Measurements from ENCODE around the gene CLASRP. TPM values are rescaled to one million over a fixed set of nuclear protein-coding genes. Genes with fewer than 3 reads are reported as not detected.

CLASRP gene
- total RNA-seq, 3 donors from 2014 or later (not counting 1 experiment from before 2014, with no cell fraction given): 142 to 160 (median 146) TPM

GRCh38 chr19:45019187-45019586 is 19.7 kb upstream of the CLASRP start:
- Histone ChIP-seq H3K4me1 (ENCODE audit: control insufficient read depth, insufficient read depth, low read length) (peaks cover 17% of the 10 kb centered on the region), H3K27me3 (ENCODE audit: control insufficient read depth, insufficient read depth, low read length) (no peaks in the 10 kb centered on the region), H3K4me3 (ENCODE audit: low read length) (no peak overlapping the region), H3K9me3 (ENCODE audit: control insufficient read depth, insufficient read depth, low read length) (no peaks in the 10 kb centered on the region), H3K27ac (ENCODE audit: low read length) (no peak overlapping the region), H3K36me3 (ENCODE audit: control insufficient read depth, insufficient read depth, low read length) (peaks cover 12% of the 10 kb centered on the region)
- ATAC-seq: no peak
- Mint-ChIP-seq H3K4me1 (peaks cover 8 to 14% of the 10 kb centered on the region in 2 donors), H3K9me3 (no peaks in the 10 kb centered on the region), H3K36me3 (no peaks in the 10 kb centered on the region), H3K27me3 (ENCODE audit: low read depth in 2 of 2) (no peaks in the 10 kb centered on the region), H3K4me3 (peak overlapping the region; percentile 49), H3K27ac (peak overlapping the region in 1 of 2 donors; percentile 64)
- DNase-seq: no peak
- WGBS (ENCODE audit: insufficient coverage): 91% methylated on average over 2 of the region's 2 CpGs
- intact Hi-C loops (cut with micrococcal nuclease): no loop called here
- TF ChIP-seq CTCF (IDR thresholded peaks at IDR 0.05): no peak

GRCh38 chr19:45020071-45020470 is 18.8 kb upstream of the CLASRP start:
- TF ChIP-seq CTCF (IDR thresholded peaks at IDR 0.05): no peak
- Histone ChIP-seq H3K4me3 (ENCODE audit: low read length) (no peak overlapping the region), H3K27ac (ENCODE audit: low read length) (no peak overlapping the region), H3K36me3 (ENCODE audit: control insufficient read depth, insufficient read depth, low read length) (peaks cover 12% of the 10 kb centered on the region), H3K27me3 (ENCODE audit: control insufficient read depth, insufficient read depth, low read length) (no peaks in the 10 kb centered on the region), H3K4me1 (ENCODE audit: control insufficient read depth, insufficient read depth, low read length) (peaks cover 17% of the 10 kb centered on the region), H3K9me3 (ENCODE audit: control insufficient read depth, insufficient read depth, low read length) (no peaks in the 10 kb centered on the region)
- no peaks in the 10 kb centered on the region for H3K27me3 Mint-ChIP-seq (ENCODE audit: low read depth in 2 of 2)
- H3K9me3 Mint-ChIP-seq: no peaks in the 10 kb centered on the region
- no peak for DNase-seq
- ATAC-seq: no peak
- intact Hi-C loops (cut with micrococcal nuclease): no loop called here
- H3K27ac Mint-ChIP-seq: peak overlapping the region in 1 of 2 donors; percentile 64
- WGBS (ENCODE audit: insufficient coverage): 91% methylated on average over 3 of the region's 3 CpGs
- peaks cover 8 to 14% of the 10 kb centered on the region in 2 donors for H3K4me1 Mint-ChIP-seq
- H3K4me3 Mint-ChIP-seq: peak overlapping the region; percentile 4
- H3K36me3 Mint-ChIP-seq: no peaks in the 10 kb centered on the region

- H3K4me1 ChIP-seq (ENCODE audit: control insufficient read depth, insufficient read depth, low read length): peaks cover 3% of the 10 kb centered on the region
- H3K36me3 ChIP-seq (ENCODE audit: control insufficient read depth, insufficient read depth, low read length): peaks cover 16% of the 10 kb centered on the region
- intact Hi-C loops (cut with micrococcal nuclease): no loop called here
- H3K4me3 ChIP-seq (ENCODE audit: low read length): no peak overlapping the region
- H3K9me3 ChIP-seq (ENCODE audit: control insufficient read depth, insufficient read depth, low read length): no peaks in the 10 kb centered on the region
- no peaks in the 10 kb centered on the region for H3K9me3 Mint-ChIP-seq
- 95% methylated on average over 14 of the region's 14 CpGs for WGBS (ENCODE audit: insufficient coverage)
- no peaks in the 10 kb centered on the region for H3K36me3 Mint-ChIP-seq
- ATAC-seq: peak in 2 of 3 donors; percentile 7 to 14
- peak in 1 of 2 donors; percentile 31 for DNase-seq
- no peaks in the 10 kb centered on the region for H3K27me3 ChIP-seq (ENCODE audit: control insufficient read depth, insufficient read depth, low read length)
- H3K4me1 Mint-ChIP-seq: peaks cover 0 to 2% of the 10 kb centered on the region in 2 donors
- H3K4me3 Mint-ChIP-seq: no peak overlapping the region
- no peak overlapping the region for H3K27ac ChIP-seq (ENCODE audit: low read length)
- H3K27me3 Mint-ChIP-seq (ENCODE audit: low read depth in 2 of 2): no peaks in the 10 kb centered on the region
- peak overlapping the region; percentile 38 to 57 for H3K27ac Mint-ChIP-seq
- TF ChIP-seq CTCF (IDR thresholded peaks at IDR 0.05): no peak
Observed at GRCh38 chr19:45021971-45022370, 16.9 kb upstream of the CLASRP start.

- no peaks in the 10 kb centered on the region for H3K4me1 Mint-ChIP-seq
Observed at GRCh38 chr19:45023048-45023447, 15.8 kb upstream of the CLASRP start.

More at GRCh38 chr19:45023048-45023447, 15.8 kb upstream of the CLASRP start:
- Mint-ChIP-seq H3K27ac (peak overlapping the region in 1 of 2 donors; percentile 25), H3K36me3 (no peaks in the 10 kb centered on the region), H3K9me3 (no peaks in the 10 kb centered on the region), H3K4me3 (no peak overlapping the region), H3K27me3 (ENCODE audit: low read depth in 2 of 2) (no peaks in the 10 kb centered on the region)
- ATAC-seq (no peak), DNase-seq (no peak)
- 94% methylated on average over 4 of the region's 4 CpGs for WGBS (ENCODE audit: insufficient coverage)
- no peak overlapping the region for H3K27ac ChIP-seq (ENCODE audit: low read length)
- no peak overlapping the region for H3K4me3 ChIP-seq (ENCODE audit: low read length)
- peaks cover 23% of the 10 kb centered on the region for H3K36me3 ChIP-seq (ENCODE audit: control insufficient read depth, insufficient read depth, low read length)
- TF ChIP-seq CTCF (IDR thresholded peaks at IDR 0.05): no peak
- no peaks in the 10 kb centered on the region for H3K4me1 ChIP-seq (ENCODE audit: control insufficient read depth, insufficient read depth, low read length)
- intact Hi-C loops (cut with micrococcal nuclease): no loop called here
- H3K27me3 ChIP-seq (ENCODE audit: control insufficient read depth, insufficient read depth, low read length): no peaks in the 10 kb centered on the region
- H3K9me3 ChIP-seq (ENCODE audit: control insufficient read depth, insufficient read depth, low read length): no peaks in the 10 kb centered on the region
